GM18951 (cell line): ENCODE results near the gene PRAMEF5.
"Not testable (repeated sequence)": the region's sequence is repeated elsewhere in the genome, so short reads cannot be mapped to it uniquely, and the experiment has no call there.

Experiments
- POLR2A ChIP-seq: IDR thresholded peaks from 4 replicates; pipeline ENCODE4 v1.6.1; 2011; ENCODE audit warnings: mild to moderate bottlenecking; ENCODE audit not compliant: insufficient read length, insufficient read depth; ENCODE audit errors: extremely low read depth
- in situ Hi-C: fragments of 300-500 bp; cut with MboI; formaldehyde crosslinking; loops from one replicate; pipeline ENCODE4 v1.12.0; 2022; ENCODE audit warnings: low sequenced_read_pairs, mixed read lengths, inconsistent platforms; ENCODE audit not compliant: unreplicated experiment

Gene PRAMEF5

DNA sequence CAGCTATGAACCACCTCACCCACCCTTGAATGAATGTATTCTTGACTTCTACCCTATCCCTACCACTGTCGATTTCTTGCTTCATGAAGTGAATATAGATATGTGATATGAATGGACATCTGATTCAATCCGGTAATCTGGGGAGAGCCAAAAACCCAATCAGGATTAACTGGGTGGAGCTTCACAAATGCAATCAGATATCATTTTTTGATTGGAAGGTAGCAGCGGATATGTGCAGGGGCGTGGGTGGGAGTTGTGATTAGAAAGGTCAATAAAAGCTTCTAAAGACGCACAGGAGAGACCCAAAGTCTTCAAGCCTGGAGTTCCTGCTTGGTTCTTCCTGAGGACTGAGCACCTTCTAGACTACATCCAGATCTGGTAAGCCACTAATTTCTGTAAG is at the start of gene PRAMEF5:
Gene PRAMEF5, plus strand, starts transcription at position 301 of the 400 bp plus-strand sequence. CDS start 5,071 bp downstream, outside the sequence.
- in situ Hi-C loops = not testable (repeated sequence)

DNA sequence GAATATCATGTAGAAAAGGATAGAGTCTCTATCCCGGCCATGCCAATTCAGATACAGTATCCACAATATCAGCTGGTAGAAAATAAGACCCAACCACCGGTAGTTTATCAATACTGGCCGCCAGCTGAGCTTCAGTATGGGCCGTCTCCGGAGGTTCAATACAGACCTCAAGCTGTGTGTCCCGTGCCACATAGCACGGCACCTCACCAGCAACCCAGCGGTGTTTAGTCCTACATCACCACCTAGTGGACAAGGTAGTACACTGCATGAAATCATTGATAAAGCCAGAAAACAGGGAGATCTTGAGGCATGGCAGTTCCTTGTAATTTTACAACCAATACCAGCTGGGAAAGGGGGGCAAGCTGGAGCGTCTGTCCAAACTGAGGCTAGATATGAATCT is 45.3 kb upstream of the PRAMEF5 start:
- in situ Hi-C loops = not testable (repeated sequence)

DNA sequence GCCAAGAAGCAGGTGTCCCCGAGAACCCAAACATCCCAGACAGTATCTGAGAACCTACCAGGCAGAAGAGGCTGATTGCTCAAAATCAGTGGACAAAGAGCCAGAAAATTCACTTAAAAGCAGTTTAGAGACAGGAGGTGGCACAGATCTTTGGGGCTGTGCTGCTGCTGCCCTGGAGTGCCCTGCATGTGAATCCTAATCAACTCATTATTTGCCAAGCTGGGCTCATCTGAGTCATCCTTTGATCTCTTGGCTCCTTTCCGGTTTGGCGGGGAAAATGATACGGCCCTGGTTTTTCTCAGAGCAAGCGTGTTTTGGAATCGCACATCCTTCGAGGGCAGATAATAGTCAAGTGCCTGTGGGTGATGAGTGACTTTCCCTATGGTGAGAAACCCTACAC is 37.4 kb upstream of the PRAMEF5 start:
- in situ Hi-C loops = not testable (repeated sequence)

DNA sequence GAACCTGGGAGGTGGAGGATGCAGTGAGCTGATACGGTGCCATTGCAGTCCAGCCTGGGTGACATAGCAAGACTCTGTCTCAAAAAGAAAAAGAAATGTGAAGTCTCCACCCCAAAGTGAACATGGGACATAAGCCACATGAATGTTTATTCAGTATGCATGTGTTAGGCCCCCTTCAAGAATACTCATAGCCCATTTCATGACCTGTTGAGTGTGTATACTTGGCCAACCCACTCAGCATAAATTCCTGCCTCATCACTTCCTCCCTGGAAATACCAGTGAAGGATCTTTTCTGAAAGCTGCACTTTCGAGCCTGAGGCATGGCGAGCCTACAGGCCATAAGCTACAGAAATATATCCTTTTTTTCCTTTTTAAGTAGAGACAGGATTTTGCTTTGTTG is 34.8 kb upstream of the PRAMEF5 start:
- in situ Hi-C loops = not testable (repeated sequence)

DNA sequence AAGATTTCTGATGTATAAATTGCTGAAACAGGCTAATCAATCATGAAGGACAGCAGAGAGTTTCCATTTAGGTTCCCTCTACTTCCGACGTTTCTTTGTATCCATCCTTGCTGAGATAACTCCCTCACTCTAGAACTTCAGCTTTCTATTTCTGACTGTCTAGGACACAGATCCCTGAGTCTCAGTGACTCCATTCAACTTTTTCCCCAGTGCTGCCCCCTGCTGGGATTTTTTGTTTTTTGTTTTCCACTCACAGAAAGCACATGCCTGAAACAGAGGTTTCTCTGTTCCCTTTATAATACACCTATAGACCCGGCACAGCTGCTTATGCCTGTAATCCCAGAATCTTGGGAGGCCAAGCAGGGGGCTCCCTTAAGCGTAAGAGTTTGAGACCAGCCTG is 31.2 kb upstream of the PRAMEF5 start:
- in situ Hi-C loops = not testable (repeated sequence)

DNA sequence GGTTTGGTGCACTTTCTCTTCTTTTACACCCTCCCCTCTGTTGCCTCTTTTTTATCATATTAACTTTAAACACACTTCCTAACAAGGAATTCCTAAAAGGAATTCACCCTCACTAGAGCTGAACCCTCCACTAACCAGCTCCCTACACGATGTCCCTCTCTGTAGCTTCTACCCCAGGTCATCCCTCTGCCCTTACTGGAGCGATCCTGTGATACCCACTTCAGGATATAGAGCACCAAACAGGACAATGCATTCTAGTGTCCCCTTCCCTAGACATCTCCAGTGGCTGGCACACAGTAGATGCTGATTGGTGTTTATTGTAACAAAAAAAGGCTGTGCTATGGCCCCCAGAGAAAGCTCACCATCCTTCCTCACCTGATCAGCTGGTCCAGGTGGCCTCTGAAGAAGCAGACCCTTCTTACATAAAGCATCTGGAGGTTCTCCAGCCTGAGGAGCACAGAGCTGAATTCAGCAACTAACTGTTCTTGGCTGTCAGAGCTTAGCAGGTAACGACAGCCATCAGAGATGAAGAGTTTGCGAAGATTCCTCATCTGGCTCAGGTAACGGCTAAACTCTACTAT is 29.4 kb upstream of the PRAMEF5 start:
- in situ Hi-C loops = loop anchor here (25.0 kb wide), 4 partner anchors 112 to 287 kb away; partner anchors contain the start of genes HNRNPCL2, PRAMEF17 and PRAMEF6
- no peak for TF ChIP-seq POLR2A

DNA sequence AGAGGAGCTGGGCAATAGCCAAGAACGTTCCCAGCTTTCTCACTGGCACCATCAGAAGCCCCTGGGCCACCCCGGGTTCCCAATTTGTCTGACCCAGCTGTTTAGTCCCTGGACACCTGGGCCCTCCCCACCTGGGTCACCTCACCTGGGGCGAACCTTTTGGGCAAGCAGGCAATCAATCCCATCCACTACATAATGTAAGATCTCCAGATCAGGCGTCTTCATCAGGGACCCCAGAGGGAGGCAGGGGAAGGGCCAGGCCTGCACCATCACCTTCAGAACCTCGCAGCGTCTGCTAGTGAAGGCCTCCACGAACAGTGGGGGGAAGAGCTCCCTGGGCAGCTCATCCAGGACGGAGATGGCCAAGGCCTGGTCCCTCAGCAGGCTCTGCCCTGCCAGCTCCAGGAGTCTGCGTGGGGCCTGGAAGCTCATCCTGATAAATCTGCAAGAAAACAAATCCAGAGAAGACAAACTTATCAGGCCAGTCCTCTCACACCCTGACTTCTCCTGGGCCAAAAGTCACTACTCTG is 28.3 kb upstream of the PRAMEF5 start, which contains the start of gene PRAMEF18:
Gene PRAMEF18, minus strand, starts transcription at position 480 of the 530 bp plus-strand sequence. Its CDS starts 48 bp downstream, at position 432.
- in situ Hi-C loops = loop anchor here (25.0 kb wide), 4 partner anchors 113 to 288 kb away; partner anchors contain the start of genes HNRNPCL2, PRAMEF17 and PRAMEF6

DNA sequence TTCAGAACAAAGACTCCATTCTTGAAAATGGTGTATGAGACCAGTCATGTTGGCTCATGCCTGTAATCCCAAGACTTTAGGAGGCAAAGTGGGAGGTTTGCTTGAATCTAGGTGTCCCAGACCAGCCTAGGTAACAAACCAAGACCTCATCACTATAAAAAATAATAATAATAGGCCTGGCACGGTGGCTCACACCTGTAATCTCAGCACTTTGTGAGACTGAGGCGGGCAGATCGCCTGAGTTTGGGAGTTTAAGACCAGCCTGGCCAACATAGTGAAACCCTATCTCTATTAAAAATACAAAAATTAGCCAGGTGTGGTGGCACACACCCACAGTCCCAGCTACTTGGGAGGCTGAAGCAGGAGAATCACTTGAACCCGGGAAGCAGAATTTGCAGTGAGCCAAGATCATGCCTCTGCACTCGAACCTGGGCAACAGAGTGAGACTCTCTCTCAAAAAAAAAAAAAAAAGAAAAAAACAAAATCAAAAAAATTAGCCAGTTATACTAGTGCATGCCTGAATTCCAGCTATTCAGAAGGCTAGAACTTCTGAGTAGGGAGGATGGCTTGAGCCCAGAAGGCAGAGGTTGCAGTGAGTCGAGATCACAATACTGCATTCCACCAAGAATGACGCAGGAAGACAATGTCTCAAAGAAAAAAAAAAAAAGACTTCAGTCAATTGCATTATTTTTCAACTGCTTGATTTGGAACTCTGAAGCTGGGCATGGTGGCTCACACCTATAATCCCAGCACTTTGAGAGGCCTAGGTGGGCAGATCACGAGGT is 26.5 kb upstream of the PRAMEF5 start:
- in situ Hi-C loops = loop anchor here (25.0 kb wide), 4 partner anchors 115 to 290 kb away; partner anchors contain the start of genes HNRNPCL2, PRAMEF17 and PRAMEF6

DNA sequence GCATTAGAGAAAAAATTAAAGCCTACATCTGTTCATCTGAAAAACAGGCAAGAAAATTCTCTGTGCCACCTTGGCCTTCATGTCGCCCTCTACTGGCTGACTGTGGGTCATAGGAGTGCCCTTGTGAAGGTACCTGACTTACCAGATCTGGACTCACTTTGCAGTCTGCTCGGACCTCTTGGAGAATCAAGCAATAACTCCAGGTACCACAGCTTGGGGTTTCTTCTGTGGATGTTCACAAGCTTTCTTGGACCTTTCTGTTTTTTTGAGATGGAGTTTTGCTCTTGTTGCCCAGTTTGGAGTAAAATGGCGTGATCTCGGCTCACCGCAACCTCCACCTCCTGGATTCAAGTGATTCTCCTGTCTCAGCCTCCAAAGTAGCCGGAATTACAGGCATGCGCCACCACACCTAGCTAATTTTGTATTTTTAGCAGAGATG is 25.6 kb upstream of the PRAMEF5 start:
- no peak for TF ChIP-seq POLR2A
- in situ Hi-C loops = loop anchor here (25.0 kb wide), 4 partner anchors 116 to 291 kb away; partner anchors contain the start of genes HNRNPCL2, PRAMEF17 and PRAMEF6

DNA sequence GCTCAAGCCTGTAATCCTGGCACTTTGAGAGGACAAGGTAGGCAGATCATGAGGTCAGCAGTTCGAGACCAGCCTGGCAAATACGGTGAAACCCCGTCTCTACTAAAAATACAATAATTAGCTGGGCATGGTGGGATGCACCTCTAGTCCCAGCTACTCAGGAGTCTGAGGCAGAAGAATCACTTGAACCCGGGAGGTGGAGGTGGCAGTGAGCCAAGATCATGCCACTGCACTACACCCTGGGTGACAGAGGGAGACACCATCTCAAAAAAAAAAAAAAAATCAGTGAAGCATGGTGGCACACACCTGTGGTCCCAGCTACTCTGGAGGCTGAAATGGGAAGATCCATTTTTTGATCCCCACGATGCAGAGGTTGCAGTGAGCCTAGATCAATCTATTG is 23.9 kb upstream of the PRAMEF5 start:
- in situ Hi-C loops = loop anchor here (25.0 kb wide), 4 partner anchors 118 to 293 kb away; partner anchors contain the start of genes HNRNPCL2, PRAMEF17 and PRAMEF6

DNA sequence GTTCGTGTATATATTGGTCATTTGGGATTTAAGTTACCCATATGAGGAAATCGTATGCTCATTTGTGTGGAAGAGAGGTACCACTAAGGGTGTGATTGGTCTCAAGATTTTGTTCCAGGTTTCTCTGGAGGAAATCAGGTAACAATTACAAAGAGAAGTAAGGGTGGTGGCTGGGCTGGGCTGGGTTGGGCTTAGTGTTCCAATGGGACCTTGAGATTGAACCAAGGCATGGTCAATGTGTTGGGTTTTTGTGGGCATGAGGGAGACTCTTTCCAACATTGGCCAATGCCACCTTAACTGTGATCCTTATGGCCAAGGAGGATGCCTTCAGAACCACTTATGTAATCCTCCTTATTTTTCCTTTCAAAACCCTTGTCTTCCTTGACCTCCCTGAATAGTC is 23.4 kb upstream of the PRAMEF5 start:
- in situ Hi-C loops = loop anchor here (25.0 kb wide), 4 partner anchors 118 to 293 kb away; partner anchors contain the start of genes HNRNPCL2, PRAMEF17 and PRAMEF6

DNA sequence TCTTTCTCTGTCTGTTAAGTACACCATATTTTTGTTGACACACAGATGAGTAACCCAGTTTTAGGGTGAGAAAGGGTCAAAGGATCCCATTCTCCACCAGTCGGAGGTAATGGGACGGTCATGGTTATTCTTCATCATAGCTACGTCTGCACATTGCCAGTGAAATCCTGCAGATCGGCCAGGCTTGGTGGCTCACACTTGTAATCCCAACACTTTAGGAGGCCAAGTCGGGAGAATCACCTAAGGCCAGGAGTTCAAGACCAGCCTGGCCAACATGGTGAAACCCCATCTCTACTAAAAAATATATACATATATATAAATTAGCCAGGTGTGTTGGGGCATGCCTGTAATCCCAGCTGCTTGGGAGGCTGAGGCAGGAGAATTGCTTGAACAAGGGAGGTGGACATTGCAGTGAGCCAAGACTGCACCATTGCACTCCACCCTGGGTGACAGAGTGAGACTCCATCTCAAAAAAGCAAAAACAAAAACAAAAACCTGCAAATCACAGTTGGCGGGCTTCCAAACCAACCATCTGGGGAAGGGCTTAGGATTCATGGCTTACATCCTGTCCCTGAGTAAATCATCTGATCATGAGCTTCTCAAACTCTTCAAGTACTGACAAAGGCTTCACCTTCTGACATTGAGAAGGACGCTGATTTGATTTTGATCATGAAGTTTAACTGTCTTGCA is 22.8 kb upstream of the PRAMEF5 start:
- in situ Hi-C loops = loop anchor here (25.0 kb wide), 4 partner anchors 119 to 294 kb away; partner anchors contain the start of genes HNRNPCL2, PRAMEF17 and PRAMEF6

DNA sequence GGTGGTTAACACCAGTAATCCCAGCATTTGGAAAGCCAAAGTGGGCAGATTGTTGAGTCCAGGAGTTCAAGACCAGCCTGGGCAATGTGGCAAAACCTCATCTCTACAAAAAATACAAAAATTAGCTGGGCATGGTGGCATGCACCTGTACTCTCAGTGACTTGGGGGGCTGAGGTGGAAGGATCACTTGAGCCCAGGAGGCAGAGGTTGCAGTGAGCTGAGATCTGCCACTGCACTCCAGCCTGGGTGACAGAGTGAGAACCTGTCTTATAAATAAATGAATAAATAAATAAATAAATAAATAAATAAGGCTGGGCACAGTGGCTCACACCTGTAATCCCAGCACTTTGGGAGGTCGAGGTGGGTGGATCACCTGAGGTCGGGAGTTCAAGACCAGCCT is 21.9 kb upstream of the PRAMEF5 start:
- in situ Hi-C loops = loop anchor here (25.0 kb wide), 4 partner anchors 120 to 295 kb away; partner anchors contain the start of genes HNRNPCL2, PRAMEF17 and PRAMEF6

DNA sequence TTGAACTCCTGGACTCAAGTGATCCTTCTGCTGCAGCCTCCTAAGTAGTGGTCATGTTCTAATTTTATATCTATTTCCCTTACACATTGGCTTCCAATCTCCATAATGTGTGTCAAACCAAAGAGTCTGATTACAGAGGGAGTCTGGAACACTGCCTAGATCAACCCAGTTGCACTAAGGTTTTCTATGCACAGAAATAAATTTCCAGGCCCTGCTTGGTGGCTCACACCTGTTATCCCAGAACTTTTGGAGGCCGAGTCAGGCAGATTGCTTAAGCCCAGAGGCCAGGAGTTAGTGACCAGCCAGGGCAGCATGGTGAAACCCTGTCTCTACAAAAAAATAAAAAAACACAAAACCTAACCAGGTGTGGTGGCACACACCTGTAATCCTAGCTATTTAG is 19.9 kb upstream of the PRAMEF5 start:
- in situ Hi-C loops = loop anchor here (25.0 kb wide), 4 partner anchors 122 to 297 kb away; partner anchors contain the start of genes HNRNPCL2, PRAMEF17 and PRAMEF6

DNA sequence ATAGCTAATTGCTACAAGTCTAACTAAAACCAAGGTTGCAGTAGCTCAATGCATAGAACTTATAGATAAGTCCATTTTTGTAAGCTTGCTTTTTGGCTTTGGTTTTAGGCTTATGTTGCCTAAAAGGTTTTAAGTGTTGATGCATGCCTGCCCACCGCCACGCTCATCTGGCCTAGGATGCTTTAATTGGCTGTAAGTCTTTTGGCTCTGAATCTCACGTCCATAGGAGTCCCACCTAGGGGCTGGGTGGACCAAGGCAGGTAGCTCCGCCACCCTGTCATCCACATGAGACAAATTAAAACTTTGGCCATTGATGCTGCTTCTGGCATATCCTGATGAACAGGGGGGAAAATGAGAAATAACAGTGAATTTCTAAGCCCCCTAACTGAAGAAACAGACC is 16.4 kb upstream of the PRAMEF5 start:
- in situ Hi-C loops = loop anchor here (25.0 kb wide), 4 partner anchors 125 to 300 kb away; partner anchors contain the start of genes HNRNPCL2, PRAMEF17 and PRAMEF6

DNA sequence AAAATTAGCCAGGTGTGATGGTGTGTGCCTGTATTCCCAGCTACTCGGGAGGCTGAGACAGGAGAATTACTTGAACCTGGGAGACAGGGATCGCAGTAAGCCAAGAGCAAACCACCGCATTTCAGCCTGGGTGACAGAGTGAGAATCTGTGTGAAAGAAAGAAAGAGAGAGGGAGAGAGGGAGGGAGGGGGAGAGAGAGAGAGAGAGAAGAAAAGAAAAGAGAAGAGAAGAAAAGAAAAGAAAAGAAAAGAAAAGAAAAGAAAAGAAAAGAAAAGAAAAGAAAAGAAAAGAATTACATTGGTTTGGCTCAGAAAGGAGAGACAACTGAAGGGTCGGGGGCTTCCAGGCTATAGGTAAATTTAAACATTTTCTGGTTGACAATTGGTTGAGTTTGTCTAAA is 14.4 kb upstream of the PRAMEF5 start:
- in situ Hi-C loops = loop anchor here (25.0 kb wide), 4 partner anchors 127 to 302 kb away; partner anchors contain the start of genes HNRNPCL2, PRAMEF17 and PRAMEF6

DNA sequence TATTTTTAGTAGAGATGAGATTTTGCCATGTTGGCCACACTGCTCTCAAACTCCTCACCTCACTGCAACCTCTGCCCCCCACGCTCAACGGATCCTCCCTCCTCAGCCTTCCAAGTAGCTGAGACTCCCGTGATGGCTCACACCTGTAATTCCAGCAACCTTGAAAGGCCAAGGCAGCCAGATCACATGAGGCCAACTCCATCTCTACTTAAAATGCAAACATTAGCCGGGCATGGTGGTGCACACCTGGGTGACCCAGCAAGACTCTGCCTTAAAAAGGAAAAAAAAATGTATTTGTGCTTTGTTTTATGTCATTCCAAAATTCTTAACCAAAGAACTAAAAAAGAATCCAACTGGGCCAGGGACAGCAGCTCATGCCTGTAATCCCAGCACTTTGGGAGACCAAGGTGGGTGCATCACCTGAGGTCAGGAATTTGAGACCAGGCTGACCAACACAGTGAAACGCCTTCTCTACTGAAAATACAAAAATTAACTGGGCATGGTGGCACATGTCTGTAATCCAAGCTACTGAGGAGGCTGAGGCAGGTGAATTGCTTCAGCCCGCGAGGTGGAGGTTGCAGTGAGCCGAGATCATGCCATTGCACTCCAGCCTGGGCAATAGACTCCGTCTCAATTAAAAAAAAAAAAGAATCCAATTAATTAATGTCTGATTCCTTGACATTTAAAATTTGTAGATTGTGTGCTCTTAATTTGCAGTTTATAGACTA is 10.3 kb upstream of the PRAMEF5 start:
- in situ Hi-C loops = loop anchor here (25.0 kb wide), 4 partner anchors 131 to 306 kb away; partner anchors contain the start of genes HNRNPCL2, PRAMEF17 and PRAMEF6
